Hepatocyte (in vitro differentiated cells): ENCODE measurements around the gene ZSWIM7. TPM values are rescaled to one million over a fixed set of nuclear protein-coding genes. Genes with fewer than 3 reads are reported as not detected.

ENCODE experiments used
- DNase-seq: peaks from one replicate; pipeline ENCODE4 v3.0.0-alpha.2; 2016; ENCODE audit warnings: low spot score
- H2AFZ ChIP-seq: fragments of 200-600 bp; sonication (generic); 2 replicates; pipeline ENCODE4 v1.6.0; 2016; ENCODE audit warnings: antibody characterized with exemption, mild to moderate bottlenecking
- H3K27ac ChIP-seq: fragments of 200-600 bp; sonication (generic); 2 replicates; pipeline ENCODE4 v1.5.1; 2016; ENCODE audit warnings: mild to moderate bottlenecking
- H3K27me3 ChIP-seq: fragments of 200-600 bp; sonication (generic); 2 replicates; pipeline ENCODE4 v1.6.1; 2016
- H3K36me3 ChIP-seq: fragments of 200-600 bp; sonication (generic); replicated peaks from 2 replicates; pipeline ENCODE4 v1.5.1; 2016; ENCODE audit warnings: low read depth; ENCODE audit not compliant: insufficient read depth
- H3K4me1 ChIP-seq: fragments of 200-600 bp; sonication (generic); 2 replicates; pipeline ENCODE4 v1.5.1; 2016; ENCODE audit warnings: mild to moderate bottlenecking, moderate library complexity; ENCODE audit not compliant: insufficient read depth
- H3K4me2 ChIP-seq: fragments of 200-600 bp; sonication (generic); 2 replicates; pipeline ENCODE4 v1.6.0; 2016
- H3K4me3 ChIP-seq: fragments of 200-600 bp; sonication (generic); 2 replicates; pipeline ENCODE4 v1.5.1; 2016; ENCODE audit warnings: mild to moderate bottlenecking
- H3K79me2 ChIP-seq: fragments of 200-600 bp; sonication (generic); 2 replicates; pipeline ENCODE4 v1.6.0; 2017; ENCODE audit warnings: mild to moderate bottlenecking
- H3K9me2 ChIP-seq: fragments of 200-600 bp; sonication (generic); replicated peaks from 2 replicates; pipeline ENCODE4 v1.6.0; 2017; ENCODE audit warnings: mild to moderate bottlenecking; ENCODE audit not compliant: insufficient read depth
- H3K9me3 ChIP-seq: fragments of 200-600 bp; sonication (generic); 2 replicates; pipeline ENCODE4 v1.5.1; 2016; ENCODE audit warnings: low read depth, mild to moderate bottlenecking
- H4K20me1 ChIP-seq: fragments of 200-600 bp; sonication (generic); 2 replicates; pipeline ENCODE4 v1.6.0; 2016; ENCODE audit warnings: mild to moderate bottlenecking; ENCODE audit not compliant: insufficient read depth, poor library complexity, severe bottlenecking
- EZH2 ChIP-seq: fragments of 200-600 bp; sonication (generic); IDR thresholded peaks from 2 replicates; pipeline ENCODE4 v1.6.1; 2016; ENCODE audit warnings: antibody characterized with exemption, mild to moderate bottlenecking, borderline replicate concordance
- EZH2phosphoT487 ChIP-seq: fragments of 200-600 bp; sonication (generic); IDR thresholded peaks from one replicate; pipeline ENCODE4 v1.6.1; 2018; ENCODE audit warnings: antibody characterized with exemption, mild to moderate bottlenecking, low read depth, moderate library complexity; ENCODE audit not compliant: unreplicated experiment, severe bottlenecking
- WGBS: methylation state at CpG from one replicate; pipeline ENCODE4 v1.1.6; 2016; ENCODE audit warnings: low lambda C conversion rate; ENCODE audit errors: missing lambda C conversion rate; 5-methylcytosine and 5-hydroxymethylcytosine counted together
- polyA plus RNA-seq: library from polyadenylated mRNA; unstranded; fragments of >200 nt; fragmentation: Nextera tagmentation; extraction: Ambion mirVana; gene quantifications from 2 replicates; pipeline ENCODE4 v1.2.1, GENCODE V29; 2016
- total RNA-seq: library from RNA; depleted of rRNA; stranded (reverse); fragments of >200 nt; gene quantifications from 2 replicates; pipeline ENCODE4 v1.2.3, GENCODE V29; 2014
- TF ChIP-seq, protein P1 (sequence below): fragments of 200-600 bp; sonication (generic); IDR thresholded peaks from 2 replicates; pipeline ENCODE4 v1.5.1; 2016; ENCODE audit warnings: antibody characterized with exemption, mild to moderate bottlenecking; ENCODE audit not compliant: poor library complexity

The ZSWIM7 gene
- total and polyA plus RNA-seq, 2 experiments from 2014 or later, result 27.0 to 46.8 TPM

DNA sequence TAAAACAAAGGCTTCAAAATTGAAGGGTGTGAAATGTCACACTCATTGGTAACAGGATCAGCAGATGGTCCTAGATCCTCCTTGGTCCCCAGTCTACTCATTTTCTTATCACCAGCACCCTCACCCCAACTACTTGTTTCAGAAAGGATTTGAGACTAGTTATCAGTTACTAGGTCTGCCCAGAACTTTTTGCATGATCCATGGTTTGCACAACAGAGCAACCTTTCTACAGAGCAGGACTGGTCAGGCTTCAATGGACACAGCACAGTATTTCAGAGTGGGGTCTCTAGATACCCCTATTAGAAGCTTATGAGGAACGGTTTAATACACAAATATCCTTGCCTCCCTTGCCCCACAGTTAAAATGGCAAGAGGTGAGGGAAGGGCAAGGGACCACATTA is 25.7 kb upstream of the ZSWIM7 start:
- Histone ChIP-seq H3K9me2 (no peaks in the 10 kb centered on the region), H2AFZ (no peak overlapping the region), H3K4me3 (no peak overlapping the region), H3K27me3 (no peaks in the 10 kb centered on the region), H3K79me2 (peaks cover 11% of the 10 kb centered on the region), H3K36me3 (no peaks in the 10 kb centered on the region), H4K20me1 (peaks cover 3% of the 10 kb centered on the region), H3K4me2 (no peak overlapping the region), H3K4me1 (no peaks in the 10 kb centered on the region), H3K27ac (no peak overlapping the region), H3K9me3 (no peaks in the 10 kb centered on the region)
- TF ChIP-seq, protein P1, sequence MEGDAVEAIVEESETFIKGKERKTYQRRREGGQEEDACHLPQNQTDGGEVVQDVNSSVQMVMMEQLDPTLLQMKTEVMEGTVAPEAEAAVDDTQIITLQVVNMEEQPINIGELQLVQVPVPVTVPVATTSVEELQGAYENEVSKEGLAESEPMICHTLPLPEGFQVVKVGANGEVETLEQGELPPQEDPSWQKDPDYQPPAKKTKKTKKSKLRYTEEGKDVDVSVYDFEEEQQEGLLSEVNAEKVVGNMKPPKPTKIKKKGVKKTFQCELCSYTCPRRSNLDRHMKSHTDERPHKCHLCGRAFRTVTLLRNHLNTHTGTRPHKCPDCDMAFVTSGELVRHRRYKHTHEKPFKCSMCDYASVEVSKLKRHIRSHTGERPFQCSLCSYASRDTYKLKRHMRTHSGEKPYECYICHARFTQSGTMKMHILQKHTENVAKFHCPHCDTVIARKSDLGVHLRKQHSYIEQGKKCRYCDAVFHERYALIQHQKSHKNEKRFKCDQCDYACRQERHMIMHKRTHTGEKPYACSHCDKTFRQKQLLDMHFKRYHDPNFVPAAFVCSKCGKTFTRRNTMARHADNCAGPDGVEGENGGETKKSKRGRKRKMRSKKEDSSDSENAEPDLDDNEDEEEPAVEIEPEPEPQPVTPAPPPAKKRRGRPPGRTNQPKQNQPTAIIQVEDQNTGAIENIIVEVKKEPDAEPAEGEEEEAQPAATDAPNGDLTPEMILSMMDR, result no peak
- TF ChIP-seq EZH2, result no peak
- no peak for TF ChIP-seq EZH2phosphoT487
- 92% methylated on average over 1 of the region's 1 CpG for WGBS
- no peak for DNase-seq

DNA sequence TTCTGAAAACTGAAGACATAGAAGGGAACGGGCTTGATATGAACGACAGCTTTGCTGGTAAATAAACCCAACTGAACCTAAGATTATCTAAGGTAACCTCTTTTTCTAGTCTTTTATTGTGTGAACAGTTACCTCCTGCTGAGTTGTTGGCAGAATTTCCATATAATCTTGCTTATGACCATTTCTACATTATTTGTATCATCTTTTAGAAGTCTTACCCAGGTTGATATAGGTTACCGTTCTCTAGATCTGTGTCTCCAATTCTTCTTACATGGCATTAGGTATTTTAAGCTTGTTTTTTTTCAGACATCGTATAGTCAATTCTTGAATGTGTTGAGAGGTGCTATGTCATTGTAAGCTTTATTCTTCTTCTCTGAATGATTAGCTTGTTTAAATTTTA is 24.4 kb upstream of the ZSWIM7 start:
- no peaks in the 10 kb centered on the region for H3K4me1 ChIP-seq
- no peaks in the 10 kb centered on the region for H3K9me2 ChIP-seq
- WGBS, result 69% methylated on average over 4 of the region's 4 CpGs
- TF ChIP-seq EZH2phosphoT487, result no peak
- TF ChIP-seq EZH2, result no peak
- TF ChIP-seq, protein P1, result no peak
- H4K20me1 ChIP-seq, result peaks cover 3% of the 10 kb centered on the region
- no peaks in the 10 kb centered on the region for H3K27me3 ChIP-seq
- DNase-seq, result no peak
- no peaks in the 10 kb centered on the region for H3K36me3 ChIP-seq
- no peak overlapping the region for H3K27ac ChIP-seq
- H3K4me3 ChIP-seq, result no peak overlapping the region
- no peak overlapping the region for H3K4me2 ChIP-seq
- no peaks in the 10 kb centered on the region for H3K9me3 ChIP-seq
- H3K79me2 ChIP-seq, result peaks cover 15% of the 10 kb centered on the region
- H2AFZ ChIP-seq, result no peak overlapping the region

DNA sequence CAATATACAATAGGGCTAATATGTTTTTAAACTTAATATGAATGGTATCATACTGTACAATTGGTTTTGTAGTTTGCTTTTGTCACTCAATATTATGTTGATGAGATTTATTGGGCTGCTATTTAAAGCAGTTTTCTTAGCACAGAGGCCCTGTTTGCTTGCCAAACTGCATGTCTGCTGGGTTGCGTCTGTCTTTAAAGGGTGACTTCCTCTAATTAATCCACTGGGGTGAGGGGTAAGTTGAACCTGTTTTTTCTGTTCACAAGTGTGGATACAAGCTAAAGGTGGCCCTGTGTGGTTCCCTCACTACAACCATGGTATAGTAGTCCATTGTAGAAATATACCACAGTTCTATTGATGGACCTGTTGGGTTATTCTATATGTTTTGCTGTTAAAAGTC is 19.8 kb upstream of the ZSWIM7 start:
- DNase-seq, result no peak
- Histone ChIP-seq H3K36me3 (no peaks in the 10 kb centered on the region), H3K27ac (no peak overlapping the region), H2AFZ (no peak overlapping the region), H3K9me3 (no peaks in the 10 kb centered on the region), H3K27me3 (no peaks in the 10 kb centered on the region), H3K4me3 (no peak overlapping the region), H3K79me2 (peaks cover 24% of the 10 kb centered on the region), H4K20me1 (peaks cover 3% of the 10 kb centered on the region), H3K4me1 (no peaks in the 10 kb centered on the region), H3K4me2 (no peak overlapping the region), H3K9me2 (no peaks in the 10 kb centered on the region)
- WGBS, result 93% methylated on average over 1 of the region's 1 CpG
- no peak for TF ChIP-seq EZH2
- TF ChIP-seq, protein P1, result no peak
- no peak for TF ChIP-seq EZH2phosphoT487

DNA sequence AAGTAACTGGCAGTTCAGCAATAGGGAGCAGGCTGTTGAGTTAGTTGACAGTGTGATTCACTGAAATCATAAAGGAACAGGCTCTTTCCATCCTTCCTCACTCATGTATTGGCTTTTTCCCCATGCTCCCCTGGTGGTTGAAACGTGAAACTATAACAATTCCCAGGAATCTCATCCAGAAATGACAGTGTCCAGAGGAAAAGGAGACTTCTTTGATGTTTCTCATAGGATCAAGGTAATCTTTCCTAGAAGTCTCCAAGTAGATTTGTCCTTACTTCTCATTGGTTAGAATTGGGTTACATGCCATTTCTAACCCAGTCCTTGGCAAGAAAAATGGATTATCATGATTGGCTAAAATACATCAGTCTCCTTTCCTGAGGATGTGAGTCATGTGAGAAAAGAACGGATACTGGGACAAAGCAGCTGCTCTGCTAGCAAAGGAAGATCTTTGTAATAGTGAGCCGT is 14.5 kb upstream of the ZSWIM7 start:
- TF ChIP-seq EZH2, result no peak
- TF ChIP-seq, protein P1, result peak; percentile 41
- no peak for TF ChIP-seq EZH2phosphoT487
- DNase-seq, result peak; percentile 57
- H3K4me1 ChIP-seq, result no peaks in the 10 kb centered on the region
- H3K79me2 ChIP-seq, result peaks cover 15% of the 10 kb centered on the region
- no peaks in the 10 kb centered on the region for H4K20me1 ChIP-seq
- no peak overlapping the region for H2AFZ ChIP-seq
- no peaks in the 10 kb centered on the region for H3K27me3 ChIP-seq
- H3K9me2 ChIP-seq, result no peaks in the 10 kb centered on the region
- H3K4me3 ChIP-seq, result no peak overlapping the region
- WGBS, result 44% methylated on average over 3 of the region's 3 CpGs
- no peak overlapping the region for H3K27ac ChIP-seq
- no peaks in the 10 kb centered on the region for H3K36me3 ChIP-seq
- H3K4me2 ChIP-seq, result no peak overlapping the region
- H3K9me3 ChIP-seq, result no peaks in the 10 kb centered on the region
